Femur (tissue), 1 donor: ENCODE data around the gene NTPCR.

Experiments
- DNase-seq: peaks from one replicate; pipeline ENCODE4 v3.0.0-alpha.2; 2017

Gene NTPCR

DNA sequence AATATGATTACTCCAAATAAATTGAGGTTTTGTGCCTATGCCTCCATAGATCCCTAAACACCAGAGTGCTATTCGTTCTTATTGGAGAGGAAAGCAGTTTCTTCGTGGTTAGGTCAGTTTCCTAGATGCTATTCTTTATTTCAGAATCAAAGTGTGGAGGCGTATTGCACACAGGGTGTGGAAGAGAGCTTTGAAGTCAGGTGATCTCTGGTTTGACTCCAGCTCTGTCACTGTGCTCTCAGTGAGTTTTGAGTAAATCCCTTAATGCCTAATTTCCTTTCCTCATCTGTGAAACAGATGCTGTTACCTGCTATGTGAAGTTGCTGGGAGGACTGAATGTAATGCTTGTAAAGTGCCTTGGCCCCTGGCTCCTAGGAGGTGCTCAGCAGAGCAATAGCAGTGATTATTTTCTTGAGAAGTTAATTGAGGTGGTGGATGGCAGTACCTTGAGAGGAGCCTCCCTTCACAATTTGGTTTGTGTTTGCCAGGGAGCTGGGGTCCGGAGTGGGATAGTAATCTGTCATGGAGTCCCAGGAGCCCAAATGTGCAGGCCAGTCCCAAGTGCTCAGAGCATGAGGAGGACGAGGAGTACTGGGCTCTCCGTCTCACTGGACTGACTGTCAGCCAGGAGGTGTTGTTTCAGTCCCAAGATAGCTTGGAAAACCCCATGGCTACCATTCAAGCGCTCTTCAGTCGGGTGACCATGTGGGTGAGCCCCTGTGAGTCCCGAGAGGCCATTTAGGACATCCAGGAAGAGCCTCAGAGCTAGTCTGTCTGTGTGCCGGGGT, 14.9 kb downstream of the NTPCR start:
- no peak for DNase-seq

DNA sequence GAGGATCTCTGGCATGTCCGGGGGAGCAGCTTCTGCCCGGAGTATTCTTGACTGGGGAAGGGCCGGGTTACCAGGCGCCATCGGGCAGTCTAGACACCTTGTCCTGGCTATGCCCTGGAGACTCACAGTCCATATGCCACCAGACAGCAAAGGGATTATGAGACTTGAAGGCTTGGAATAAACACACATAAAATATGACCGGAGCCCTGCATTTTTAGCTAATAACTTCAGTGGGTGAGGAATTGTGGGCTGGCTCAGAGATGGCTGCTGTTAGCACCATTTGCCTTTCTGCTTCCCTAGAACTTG, 15.5 kb downstream of the NTPCR start:
- DNase-seq = no peak

GRCh38 chr1:232966663-232967062, 16.3 kb downstream of the NTPCR start:
- DNase-seq = no peak

DNA sequence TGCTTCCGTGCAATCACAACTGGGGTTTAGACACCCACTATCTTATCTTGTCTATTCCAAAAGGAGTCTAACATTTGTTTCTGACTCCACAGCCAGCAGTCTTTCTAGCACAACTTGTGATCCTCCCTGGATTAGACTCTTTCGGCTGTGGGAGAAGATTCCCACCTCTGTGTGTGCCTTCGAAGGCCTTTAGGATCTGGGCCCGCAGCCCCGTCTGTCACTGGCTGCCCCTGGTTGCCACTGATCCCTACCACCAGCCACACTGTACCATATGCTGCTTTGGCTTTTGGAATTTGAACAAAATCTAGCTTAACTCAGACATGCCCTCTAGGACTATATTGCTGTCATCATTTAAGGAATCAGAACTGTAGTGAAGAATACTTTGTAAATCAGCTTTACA, 18.0 kb downstream of the NTPCR start:
- no peak for DNase-seq

- DNase-seq = no peak
Observed at GRCh38 chr1:232968965-232969364, 18.6 kb downstream of the NTPCR start.

GRCh38 chr1:232969799-232970198, 19.4 kb downstream of the NTPCR start:
- DNase-seq = no peak

- DNase-seq = no peak
Observed at GRCh38 chr1:232970508-232970907, 20.1 kb downstream of the NTPCR start.

DNA sequence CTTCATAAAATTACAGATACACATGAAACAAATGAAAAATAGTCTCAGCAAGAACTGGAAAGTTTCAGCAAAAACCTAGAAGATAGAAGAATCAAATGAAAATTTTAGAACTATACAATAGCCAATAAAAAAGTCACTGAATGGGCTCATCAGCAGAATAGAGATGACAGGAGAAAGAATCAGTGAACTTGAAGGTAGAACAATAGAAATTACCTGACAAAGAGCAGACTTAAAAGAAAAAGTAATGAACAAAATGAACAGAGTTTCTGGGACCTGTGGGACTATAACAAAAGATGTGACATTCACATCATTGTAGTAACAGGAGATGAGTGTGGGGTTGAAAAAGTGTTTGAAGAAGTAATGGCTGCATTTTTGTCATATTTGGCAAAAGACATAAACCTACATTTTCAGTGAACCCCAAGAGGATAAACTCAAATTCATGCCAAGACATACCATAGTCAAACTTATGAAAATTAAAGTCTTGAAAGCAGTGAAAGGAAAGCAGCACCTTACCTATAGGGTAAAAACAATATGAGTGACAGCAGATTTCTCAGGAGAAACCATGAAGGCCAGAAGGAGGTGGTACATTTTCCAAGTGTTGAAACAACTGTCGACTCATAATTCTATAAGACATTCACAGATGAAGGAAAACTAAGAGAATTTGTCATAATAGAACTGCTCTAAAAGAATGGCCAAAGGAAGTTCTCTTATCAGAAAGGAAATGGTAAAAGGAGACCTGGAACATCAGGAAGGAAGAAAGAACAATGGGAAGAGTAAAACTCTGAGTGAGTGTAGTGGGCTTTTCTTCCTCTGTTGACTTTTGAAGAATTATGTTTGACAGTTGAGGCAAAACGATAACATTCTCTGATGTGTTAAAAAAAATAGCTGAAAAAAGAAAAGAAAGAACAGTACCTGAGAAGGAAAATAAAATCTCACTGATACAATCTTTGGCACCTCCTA, 23.5 kb downstream of the NTPCR start:
- DNase-seq = no peak

DNA sequence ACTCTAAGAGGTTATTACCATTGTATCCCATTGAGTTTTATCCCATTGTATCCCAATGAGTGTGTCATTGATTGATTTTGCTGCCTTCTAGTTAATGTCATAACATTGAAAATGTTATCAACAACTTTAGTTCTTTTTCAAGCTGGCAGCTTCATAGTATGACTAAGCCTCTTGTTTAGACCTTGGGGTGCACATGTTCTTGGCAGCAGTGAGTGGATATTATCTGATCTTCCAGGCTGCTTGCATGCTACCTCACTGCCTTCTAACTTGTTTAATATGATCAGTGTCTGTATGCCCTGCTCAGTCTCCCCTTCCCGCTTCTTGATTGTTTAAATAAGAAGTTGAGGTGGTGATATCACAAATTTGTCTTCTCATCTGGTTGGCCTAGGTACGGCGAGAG, 24.6 kb downstream of the NTPCR start:
- DNase-seq = no peak

- DNase-seq = no peak
Observed at GRCh38 chr1:232978091-232978634, 27.8 kb downstream of the NTPCR start.

DNA sequence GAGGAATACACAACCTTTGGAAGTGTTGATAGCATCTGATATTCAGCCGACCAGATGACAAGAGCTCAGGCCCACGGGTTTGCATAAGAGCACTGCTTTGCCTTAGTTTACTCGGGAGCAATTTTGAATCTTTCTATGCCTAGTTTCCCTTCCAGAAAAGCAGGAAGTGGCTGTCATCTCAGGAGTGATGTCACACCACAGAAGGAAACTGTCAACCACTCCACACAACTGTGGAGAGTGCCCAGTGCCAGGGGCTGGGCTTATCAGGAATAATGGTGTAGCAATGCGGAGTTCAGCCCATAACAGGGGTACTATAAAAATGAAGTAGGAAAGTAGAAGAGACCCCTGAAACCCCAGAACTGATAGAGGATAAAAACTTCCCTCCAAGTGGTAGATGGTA, 28.4 kb downstream of the NTPCR start:
- DNase-seq = no peak

- DNase-seq = no peak
Observed at GRCh38 chr1:232979558-232979957, 29.1 kb downstream of the NTPCR start.

- no peak for DNase-seq
Observed at GRCh38 chr1:232980355-232980978, 30.1 kb downstream of the NTPCR start.

- no peak for DNase-seq
Observed at GRCh38 chr1:232980986-232981560, 30.7 kb downstream of the NTPCR start.

- DNase-seq = no peak
Observed at GRCh38 chr1:232982238-232982944, 32.0 kb downstream of the NTPCR start.

GRCh38 chr1:232983375-232983774, 33.0 kb downstream of the NTPCR start:
- no peak for DNase-seq

DNA sequence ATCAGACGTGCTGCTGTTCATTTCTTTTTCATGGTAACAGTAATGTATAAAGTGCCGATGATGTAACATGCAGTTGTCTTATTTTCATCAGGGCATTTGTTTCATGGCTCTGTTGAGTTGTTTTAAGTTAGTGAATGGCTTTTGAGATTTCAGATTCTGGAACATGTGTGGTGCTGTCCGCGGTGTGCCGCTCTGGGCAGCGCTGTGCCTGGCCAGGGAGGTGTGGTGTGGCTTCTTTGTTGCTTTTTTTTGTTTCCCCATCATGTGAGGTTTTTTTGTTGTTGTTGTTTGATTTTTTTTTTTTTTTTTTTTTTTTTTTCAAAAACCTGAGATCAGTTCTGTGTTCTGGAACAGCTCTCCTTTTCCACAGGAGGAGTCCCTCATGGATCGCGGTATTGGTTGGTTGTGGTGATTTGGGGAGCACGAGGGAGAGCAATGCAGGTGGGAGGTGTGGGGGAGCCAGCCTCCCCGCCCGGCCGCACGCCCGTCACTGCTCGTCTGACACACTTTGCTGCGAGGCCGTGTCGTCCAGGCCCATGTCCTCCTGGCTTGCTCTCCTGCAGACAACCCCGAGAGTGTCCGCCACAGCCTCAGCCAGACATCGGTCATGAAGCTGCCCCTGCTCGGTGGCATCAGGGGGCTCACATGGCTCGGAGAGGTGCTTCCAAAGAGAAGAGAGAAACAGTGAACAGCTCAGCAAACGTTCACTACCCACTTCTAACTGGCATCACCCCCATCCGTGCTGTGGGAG, 33.6 kb downstream of the NTPCR start:
- DNase-seq = no peak

GRCh38 chr1:232984577-232985425, 34.4 kb downstream of the NTPCR start:
- no peak for DNase-seq

GRCh38 chr1:232985882-232986526, 35.6 kb downstream of the NTPCR start:
- DNase-seq = no peak

DNA sequence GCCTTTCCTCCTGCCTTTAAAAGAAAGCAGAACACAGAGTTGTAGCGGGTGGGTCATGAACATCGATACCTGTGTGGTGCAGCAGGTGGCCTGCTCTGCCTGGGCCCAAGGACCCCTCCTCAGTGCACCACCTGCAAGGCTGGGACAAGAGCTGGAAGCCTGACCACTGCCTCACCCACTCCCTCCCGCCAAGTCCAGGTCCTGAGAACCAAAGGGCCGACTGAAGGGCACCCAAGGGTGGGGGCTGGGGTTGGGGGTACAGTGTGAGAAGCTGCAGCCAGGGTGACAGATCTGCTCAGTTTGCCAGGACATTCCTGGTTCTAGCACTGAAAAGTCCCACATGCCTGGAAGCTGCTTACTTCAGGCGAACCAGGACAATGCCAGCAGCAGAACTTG, 36.1 kb downstream of the NTPCR start:
- DNase-seq = no peak
